Colonic mucosa (tissue), 4 donors: Measurements from ENCODE around the gene TCL1A. TPM values are rescaled to one million over a fixed set of nuclear protein-coding genes. Genes with fewer than 3 reads are reported as not detected.

Experiments
- DNase-seq: peaks from one replicate; pipeline ENCODE4 v3.0.0-alpha.2; 2020
- H3K27ac ChIP-seq: fragments of 200-600 bp; one replicate; pipeline ENCODE4 v1.8.0; 2021
- H3K27me3 ChIP-seq: fragments of 200-600 bp; one replicate; pipeline ENCODE4 v1.8.0; 2021
- H3K36me3 ChIP-seq: fragments of 200-600 bp; one replicate; pipeline ENCODE4 v1.8.0; 2021
- H3K4me1 ChIP-seq: fragments of 200-600 bp; one replicate; pipeline ENCODE4 v1.8.0; 2021; ENCODE audit warnings: mild to moderate bottlenecking
- H3K4me3 ChIP-seq: fragments of 200-600 bp; one replicate; pipeline ENCODE4 v1.8.0; 2021
- H3K9ac ChIP-seq, 2 donors: one replicate each; pipeline ENCODE4 v1.7.0; 2013; ENCODE audit warnings: control low read depth in 2 of 2, low read depth in 2 of 2, low read length in 2 of 2
- H3K9me3 ChIP-seq: fragments of 200-600 bp; one replicate; pipeline ENCODE4 v1.8.0; 2021
- CTCF ChIP-seq: fragments of 200-600 bp; IDR thresholded peaks from one replicate; pipeline ENCODE4 v1.8.0; 2022; ENCODE audit warnings: antibody characterized with exemption, mild to moderate bottlenecking
- intact Hi-C: fragments of 100-400 bp; cut with DNase I; formaldehyde crosslinking; loops from one replicate; pipeline ENCODE4 v1.14.1; 2022
- total RNA-seq, 2 donors: library from RNA; stranded (reverse); fragmentation: NEBNext Ultra II Directional in 1 of 2; extraction: Animal tissue kit (Norgen Biotek cat#: 25700) in 1 of 2; gene quantifications; one replicate each; pipeline ENCODE4 v1.2.1, GENCODE V29; 2021
- donor health status: healthy.
- donor health status: DM: no; HTN: no; CAD: no.
- donor health status: DM: no; HTN: no; CAD: no.

The TCL1A gene
- total RNA-seq, 2 donors from 2014 or later: 0.57 TPM; not detected in 1

- H3K27ac ChIP-seq: no peak overlapping the region
Measured at GRCh38 chr14:95756751-95757150, 42.8 kb upstream of the TCL1A start.

GRCh38 chr14:95756127-95756526 is 42.2 kb upstream of the TCL1A start:
- Histone ChIP-seq H3K9me3 (no peaks in the 10 kb centered on the region), H3K9ac (no peak overlapping the region), H3K36me3 (no peaks in the 10 kb centered on the region), H3K27ac (no peak overlapping the region), H3K4me3 (no peak overlapping the region), H3K4me1 (no peaks in the 10 kb centered on the region), H3K27me3 (no peaks in the 10 kb centered on the region)
- DNase-seq: no peak
- intact Hi-C loops: no loop called here
- no peak for TF ChIP-seq CTCF

More at GRCh38 chr14:95756751-95757150, 42.8 kb upstream of the TCL1A start:
- Histone ChIP-seq H3K4me3 (no peak overlapping the region), H3K9ac (no peak overlapping the region), H3K4me1 (no peaks in the 10 kb centered on the region), H3K9me3 (no peaks in the 10 kb centered on the region), H3K36me3 (no peaks in the 10 kb centered on the region), H3K27me3 (no peaks in the 10 kb centered on the region)
- TF ChIP-seq CTCF: no peak
- intact Hi-C loops: no loop called here
- DNase-seq: no peak

GRCh38 chr14:95741781-95742180 is 27.9 kb upstream of the TCL1A start:
- Histone ChIP-seq H3K36me3 (no peaks in the 10 kb centered on the region), H3K27ac (no peak overlapping the region), H3K4me1 (no peaks in the 10 kb centered on the region), H3K9me3 (no peaks in the 10 kb centered on the region), H3K9ac (no peak overlapping the region), H3K4me3 (no peak overlapping the region), H3K27me3 (no peaks in the 10 kb centered on the region)
- no peak for TF ChIP-seq CTCF
- no peak for DNase-seq
- intact Hi-C loops: no loop called here

GRCh38 chr14:95741038-95741490 is 27.1 kb upstream of the TCL1A start:
- no peak for DNase-seq
- Histone ChIP-seq H3K9ac (no peak overlapping the region), H3K36me3 (no peaks in the 10 kb centered on the region), H3K9me3 (no peaks in the 10 kb centered on the region), H3K4me3 (no peak overlapping the region), H3K4me1 (no peaks in the 10 kb centered on the region), H3K27ac (no peak overlapping the region), H3K27me3 (no peaks in the 10 kb centered on the region)
- intact Hi-C loops: no loop called here
- TF ChIP-seq CTCF: no peak

GRCh38 chr14:95739356-95739755 is 25.4 kb upstream of the TCL1A start:
- no peaks in the 10 kb centered on the region for H3K4me1 ChIP-seq
- no peaks in the 10 kb centered on the region for H3K36me3 ChIP-seq
- no peak overlapping the region for H3K27ac ChIP-seq
- intact Hi-C loops: no loop called here
- H3K9ac ChIP-seq: no peak overlapping the region
- H3K4me3 ChIP-seq: no peak overlapping the region
- TF ChIP-seq CTCF: no peak
- no peaks in the 10 kb centered on the region for H3K9me3 ChIP-seq
- H3K27me3 ChIP-seq: no peaks in the 10 kb centered on the region
- no peak for DNase-seq

GRCh38 chr14:95733212-95733611 is 19.3 kb upstream of the TCL1A start:
- no peaks in the 10 kb centered on the region for H3K36me3 ChIP-seq
- no peak overlapping the region for H3K9ac ChIP-seq
- no peaks in the 10 kb centered on the region for H3K4me1 ChIP-seq
- no peak overlapping the region for H3K27ac ChIP-seq
- H3K9me3 ChIP-seq: no peaks in the 10 kb centered on the region
- H3K27me3 ChIP-seq: no peaks in the 10 kb centered on the region
- intact Hi-C loops: no loop called here
- DNase-seq: no peak
- no peak overlapping the region for H3K4me3 ChIP-seq
- no peak for TF ChIP-seq CTCF
